Measurements from ENCODE around the gene PLEKHG3.

PLEKHG3 gene

DNA sequence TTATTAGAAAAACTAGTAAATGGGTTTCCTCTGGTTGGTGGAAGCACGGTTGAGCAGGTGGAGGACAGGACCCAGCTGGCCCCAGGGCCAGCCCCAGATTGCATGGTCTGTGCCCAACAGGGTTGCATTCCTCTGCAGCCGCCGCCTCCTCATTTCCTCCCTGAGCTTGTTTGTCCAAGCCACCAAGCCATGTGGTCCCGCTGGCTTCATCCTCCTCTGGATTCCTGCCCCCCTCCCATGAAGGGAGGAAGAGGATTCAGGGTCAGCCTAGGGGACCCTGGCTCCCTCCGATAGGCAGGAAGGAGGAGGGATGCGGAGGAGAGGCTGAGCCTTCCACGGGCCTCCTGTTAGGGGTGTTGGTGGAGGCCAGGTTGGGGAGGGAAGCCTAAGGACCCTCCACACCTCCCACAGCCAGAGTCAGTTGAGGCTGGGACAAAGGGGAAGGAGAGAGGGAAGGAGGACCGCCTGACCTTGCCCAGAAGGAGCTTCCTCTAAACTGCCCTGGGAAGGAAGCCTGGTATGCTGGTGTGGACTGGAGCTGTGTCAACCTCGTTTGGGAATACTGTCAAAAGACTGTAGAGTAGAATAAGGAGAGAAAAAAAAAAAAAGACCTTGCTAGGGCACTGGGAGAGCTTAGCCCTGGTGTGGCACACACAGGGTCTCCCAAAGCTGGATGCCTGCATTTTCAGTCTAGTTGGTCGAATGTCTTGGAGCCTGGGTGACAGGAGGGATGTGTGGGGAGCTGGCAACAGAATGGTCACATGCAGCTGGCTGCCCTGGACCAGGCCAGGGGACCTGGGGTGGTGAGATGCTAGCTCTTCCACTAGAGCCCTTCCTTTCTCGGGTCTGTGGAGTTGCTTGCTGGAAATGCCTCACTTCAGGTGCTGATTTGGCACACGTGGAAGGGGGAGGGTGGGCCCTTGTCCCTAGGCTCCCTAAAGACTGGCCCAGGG lies 42.4 kb downstream of the PLEKHG3 start:
- H3K9me3 ChIP-seq (ENCODE audit: low read depth, low read length): no peaks in the 10 kb centered on the region
- no peak overlapping the region for H3K9ac ChIP-seq (ENCODE audit: insufficient read length)
- peaks cover 24% of the 10 kb centered on the region; the same call in 1 of the 2 replicates for H3K36me3 ChIP-seq (ENCODE audit: insufficient read depth, low read length)
- no peak for DNase-seq (ENCODE audit: low read depth, low spot score)
- no peak overlapping the region for H3K27ac ChIP-seq
- TF ChIP-seq EZH2 (IDR thresholded peaks at IDR 0.05) (no peak), POLR2AphosphoS5 (IDR thresholded peaks at IDR 0.05; ENCODE audit: borderline replicate concordance, low read depth, low read length) (no peak), FOXP2 (optimal IDR thresholded peaks at IDR 0.05; ENCODE audit: control extremely low read depth, extremely low read length, insufficient read depth) (no peak)
- H3K4me3 ChIP-seq: no peak overlapping the region

DNA sequence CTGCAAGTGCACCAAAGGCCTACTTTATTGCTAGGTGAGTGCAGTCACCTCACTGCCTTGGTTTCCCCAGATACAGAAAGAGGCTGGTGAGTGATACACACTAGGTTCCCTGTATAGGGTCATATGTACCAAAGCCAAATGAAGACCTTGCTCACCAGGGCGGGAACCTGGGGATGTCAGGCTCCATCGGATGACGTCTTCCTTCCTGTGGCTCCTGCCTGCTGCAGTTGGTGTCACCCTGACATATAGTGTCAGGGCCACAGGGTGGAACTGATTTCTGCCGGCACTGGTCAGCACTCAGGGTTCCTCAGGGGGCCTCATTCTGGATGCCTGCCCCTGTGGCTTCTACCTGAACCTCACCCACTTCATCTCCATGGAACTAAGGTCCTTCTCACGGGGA lies 43.1 kb downstream of the PLEKHG3 start:
- no peak overlapping the region for H3K4me3 ChIP-seq
- H3K9me3 ChIP-seq (ENCODE audit: low read depth, low read length): no peaks in the 10 kb centered on the region
- H3K36me3 ChIP-seq (ENCODE audit: insufficient read depth, low read length): peaks cover 16% of the 10 kb centered on the region; the same call in 1 of the 2 replicates
- DNase-seq (ENCODE audit: low read depth, low spot score): no peak
- H3K27ac ChIP-seq: no peak overlapping the region
- no peak overlapping the region for H3K9ac ChIP-seq (ENCODE audit: insufficient read length)
- TF ChIP-seq FOXP2 (optimal IDR thresholded peaks at IDR 0.05; ENCODE audit: control extremely low read depth, extremely low read length, insufficient read depth) (no peak), EZH2 (IDR thresholded peaks at IDR 0.05) (no peak), POLR2AphosphoS5 (IDR thresholded peaks at IDR 0.05; ENCODE audit: borderline replicate concordance, low read depth, low read length) (no peak)

DNA sequence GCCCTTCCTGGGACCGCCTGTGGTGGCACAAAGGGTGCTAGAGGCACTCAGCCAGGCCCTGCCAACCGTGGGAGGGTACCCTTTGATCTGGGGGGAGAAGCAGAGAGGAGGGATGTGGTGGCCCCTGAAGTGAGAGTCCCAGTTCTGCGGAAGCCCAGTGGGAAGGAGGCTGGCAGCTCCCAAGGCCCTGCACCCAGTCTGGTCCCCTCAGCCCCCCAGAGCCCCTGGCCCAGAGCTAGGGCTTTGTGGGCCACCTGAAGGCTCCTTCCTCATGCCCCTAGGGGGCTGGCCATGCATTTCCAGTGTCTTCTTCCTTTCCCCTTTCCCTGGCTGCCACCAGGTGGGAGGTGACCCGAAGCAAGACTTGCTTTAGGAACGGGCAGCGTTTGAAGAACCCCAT lies 44.3 kb downstream of the PLEKHG3 start:
- H3K27ac ChIP-seq: no peak overlapping the region
- no peak overlapping the region for H3K9ac ChIP-seq (ENCODE audit: insufficient read length)
- peaks cover 8% of the 10 kb centered on the region; the same call in 1 of the 2 replicates for H3K36me3 ChIP-seq (ENCODE audit: insufficient read depth, low read length)
- no peak for TF ChIP-seq EZH2 (IDR thresholded peaks at IDR 0.05)
- TF ChIP-seq POLR2AphosphoS5 (IDR thresholded peaks at IDR 0.05; ENCODE audit: borderline replicate concordance, low read depth, low read length): no peak
- no peak for TF ChIP-seq FOXP2 (optimal IDR thresholded peaks at IDR 0.05; ENCODE audit: control extremely low read depth, extremely low read length, insufficient read depth)
- no peak overlapping the region for H3K4me3 ChIP-seq
- DNase-seq (ENCODE audit: low read depth, low spot score): no peak
- H3K9me3 ChIP-seq (ENCODE audit: low read depth, low read length): no peaks in the 10 kb centered on the region

DNA sequence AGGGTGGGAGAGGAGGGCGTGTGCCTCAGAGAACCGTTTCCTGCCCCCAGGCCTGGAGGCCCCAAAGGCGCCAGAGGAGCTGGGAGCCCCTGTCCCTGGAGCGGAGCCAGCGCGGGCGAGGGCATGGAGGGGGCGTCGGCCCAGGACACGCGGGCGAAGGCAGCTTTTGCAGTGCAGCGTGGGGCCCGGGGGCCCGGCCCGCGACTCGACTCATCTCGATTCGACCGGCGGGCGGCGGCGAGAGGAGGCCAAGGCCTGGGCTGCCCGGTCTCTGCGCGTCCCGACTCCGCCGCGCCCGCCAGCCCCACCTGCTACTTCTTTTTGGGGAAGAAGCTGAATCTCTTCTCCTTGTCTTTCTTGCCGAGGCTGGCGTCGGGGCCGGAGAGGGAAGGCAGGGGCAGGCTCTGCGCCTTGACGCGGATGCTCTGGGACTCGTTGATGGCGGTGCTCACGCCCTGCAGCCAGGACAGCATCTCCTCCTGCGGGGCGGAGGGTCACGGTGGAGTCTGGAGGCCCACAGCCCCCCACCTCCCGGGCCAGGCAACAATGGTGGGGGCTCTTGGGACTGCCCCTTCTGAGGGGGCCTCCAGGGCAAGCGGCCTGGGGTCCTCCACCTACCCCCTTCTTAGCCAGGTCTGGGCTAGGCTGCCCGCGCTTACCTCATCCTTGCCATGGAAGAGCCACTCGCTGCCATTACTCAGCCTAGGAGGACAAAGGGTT lies 44.9 kb downstream of the PLEKHG3 start:
- Histone ChIP-seq H3K27ac (no peak overlapping the region), H3K4me3 (no peak overlapping the region), H3K9me3 (ENCODE audit: low read depth, low read length) (no peaks in the 10 kb centered on the region), H3K9ac (ENCODE audit: insufficient read length) (no peak overlapping the region), H3K36me3 (ENCODE audit: insufficient read depth, low read length) (peaks cover 4% of the 10 kb centered on the region; the same call in 1 of the 2 replicates)
- TF ChIP-seq EZH2 (IDR thresholded peaks at IDR 0.05): no peak
- no peak for TF ChIP-seq FOXP2 (optimal IDR thresholded peaks at IDR 0.05; ENCODE audit: control extremely low read depth, extremely low read length, insufficient read depth)
- no peak for TF ChIP-seq POLR2AphosphoS5 (IDR thresholded peaks at IDR 0.05; ENCODE audit: borderline replicate concordance, low read depth, low read length)
- no peak for DNase-seq (ENCODE audit: low read depth, low spot score)

DNA sequence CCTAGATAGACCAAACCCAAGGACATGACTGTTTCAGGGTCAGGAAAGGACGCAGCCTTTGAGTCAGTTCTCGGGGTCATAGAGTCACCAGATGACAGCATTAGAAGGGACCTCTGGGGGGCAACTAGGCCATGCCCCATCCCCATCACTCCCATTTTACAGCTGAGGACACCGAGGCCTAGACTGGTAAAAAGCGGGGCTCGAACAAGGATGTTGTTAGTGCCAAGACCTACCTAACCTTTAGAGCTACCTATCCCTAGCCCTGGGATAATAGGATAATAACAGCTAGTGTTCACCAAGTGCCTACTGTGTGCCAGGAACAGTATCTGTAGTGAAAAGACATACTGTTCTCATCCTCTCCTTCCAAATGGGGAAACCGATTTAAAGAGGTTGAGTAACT lies 48.7 kb downstream of the PLEKHG3 start:
- TF ChIP-seq POLR2AphosphoS5 (IDR thresholded peaks at IDR 0.05; ENCODE audit: borderline replicate concordance, low read depth, low read length) (no peak), FOXP2 (optimal IDR thresholded peaks at IDR 0.05; ENCODE audit: control extremely low read depth, extremely low read length, insufficient read depth) (no peak), EZH2 (IDR thresholded peaks at IDR 0.05) (no peak)
- H3K9ac ChIP-seq (ENCODE audit: insufficient read length): no peak overlapping the region
- H3K4me3 ChIP-seq: no peak overlapping the region
- no peak overlapping the region for H3K27ac ChIP-seq
- DNase-seq (ENCODE audit: low read depth, low spot score): no peak
- no peaks in the 10 kb centered on the region for H3K9me3 ChIP-seq (ENCODE audit: low read depth, low read length)
- H3K36me3 ChIP-seq (ENCODE audit: insufficient read depth, low read length): no peaks in the 10 kb centered on the region

DNA sequence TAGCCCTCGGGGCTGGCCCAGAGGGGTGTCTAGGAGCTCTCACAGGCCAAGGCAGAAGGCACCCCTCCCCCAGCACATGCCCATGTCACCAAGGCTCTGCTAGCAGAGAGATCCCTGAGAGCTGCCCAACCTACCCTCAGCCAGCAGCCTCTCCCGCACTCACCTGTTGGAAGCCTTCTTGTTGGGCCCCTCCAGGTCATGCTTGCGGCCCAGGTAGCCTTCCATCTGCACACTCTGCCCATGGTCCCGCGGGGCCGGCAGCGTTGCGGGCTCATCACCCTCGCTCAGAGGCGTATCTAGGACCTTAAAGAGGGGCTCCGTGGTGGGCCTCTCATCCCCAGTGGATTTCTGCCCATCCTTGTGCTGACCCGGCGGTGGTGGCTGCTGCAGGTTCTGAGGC lies 49.1 kb downstream of the PLEKHG3 start:
- TF ChIP-seq POLR2AphosphoS5 (IDR thresholded peaks at IDR 0.05; ENCODE audit: borderline replicate concordance, low read depth, low read length) (no peak), FOXP2 (optimal IDR thresholded peaks at IDR 0.05; ENCODE audit: control extremely low read depth, extremely low read length, insufficient read depth) (no peak), EZH2 (IDR thresholded peaks at IDR 0.05) (no peak)
- Histone ChIP-seq H3K27ac (no peak overlapping the region), H3K9me3 (ENCODE audit: low read depth, low read length) (no peaks in the 10 kb centered on the region), H3K4me3 (no peak overlapping the region), H3K36me3 (ENCODE audit: insufficient read depth, low read length) (no peaks in the 10 kb centered on the region), H3K9ac (ENCODE audit: insufficient read length) (no peak overlapping the region)
- DNase-seq (ENCODE audit: low read depth, low spot score): no peak

DNA sequence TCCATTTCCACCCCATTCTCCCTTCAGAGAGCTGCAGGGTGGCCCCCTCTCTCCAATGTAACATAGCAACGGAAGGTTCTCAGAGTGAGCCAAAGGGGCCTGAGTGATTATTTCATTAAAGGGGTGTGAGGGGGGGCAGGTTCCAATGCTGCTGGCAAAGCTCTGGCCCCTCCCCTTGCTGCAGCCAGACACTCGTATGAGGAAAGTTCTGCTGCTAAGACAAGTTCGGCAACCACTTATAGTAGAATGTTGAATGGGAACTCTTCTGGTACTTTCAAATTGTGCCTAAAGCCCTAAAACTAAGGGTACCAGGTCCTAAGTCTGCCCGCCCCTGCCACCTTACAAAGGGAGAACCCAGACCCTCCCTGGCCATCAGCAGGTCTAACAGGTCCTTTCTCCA lies 49.8 kb downstream of the PLEKHG3 start:
- no peaks in the 10 kb centered on the region for H3K9me3 ChIP-seq (ENCODE audit: low read depth, low read length)
- H3K4me3 ChIP-seq: no peak overlapping the region
- no peak overlapping the region for H3K9ac ChIP-seq (ENCODE audit: insufficient read length)
- no peak for TF ChIP-seq FOXP2 (optimal IDR thresholded peaks at IDR 0.05; ENCODE audit: control extremely low read depth, extremely low read length, insufficient read depth)
- no peak for TF ChIP-seq EZH2 (IDR thresholded peaks at IDR 0.05)
- DNase-seq (ENCODE audit: low read depth, low spot score): no peak
- H3K36me3 ChIP-seq (ENCODE audit: insufficient read depth, low read length): no peaks in the 10 kb centered on the region
- no peak overlapping the region for H3K27ac ChIP-seq

DNA sequence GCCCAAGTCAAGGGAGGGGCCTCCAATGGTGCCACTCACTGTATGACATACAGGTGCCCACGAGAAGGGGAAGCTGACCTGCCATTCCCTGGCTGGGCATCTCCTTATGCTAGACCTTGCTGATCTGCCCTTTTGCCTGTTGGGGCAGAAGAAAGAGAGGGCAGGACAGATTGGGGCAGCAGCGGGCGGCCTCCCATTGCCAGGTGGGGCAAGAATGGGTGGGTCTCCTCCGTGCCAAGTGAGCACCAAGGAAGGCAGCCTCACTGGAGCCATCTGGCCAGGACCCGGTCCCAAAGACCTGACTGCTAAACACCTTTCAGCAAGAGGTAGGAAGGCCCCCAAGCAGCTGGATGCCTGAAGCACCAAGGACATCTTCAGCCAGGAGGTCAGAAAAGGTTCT lies 50.5 kb downstream of the PLEKHG3 start:
- TF ChIP-seq FOXP2 (optimal IDR thresholded peaks at IDR 0.05; ENCODE audit: control extremely low read depth, extremely low read length, insufficient read depth): no peak
- TF ChIP-seq POLR2AphosphoS5 (IDR thresholded peaks at IDR 0.05; ENCODE audit: borderline replicate concordance, low read depth, low read length): no peak
- TF ChIP-seq EZH2 (IDR thresholded peaks at IDR 0.05): no peak
- no peak for DNase-seq (ENCODE audit: low read depth, low spot score)
- H3K9me3 ChIP-seq (ENCODE audit: low read depth, low read length): no peaks in the 10 kb centered on the region
- no peaks in the 10 kb centered on the region for H3K36me3 ChIP-seq (ENCODE audit: insufficient read depth, low read length)
- no peak overlapping the region for H3K9ac ChIP-seq (ENCODE audit: insufficient read length)
- no peak overlapping the region for H3K27ac ChIP-seq
- H3K4me3 ChIP-seq: no peak overlapping the region

Data from SK-N-MC (cell line).